HepG2 (cell line): ENCODE data around the gene BUB1.

Experiments used
- JUNB ChIP-seq: sonication (generic); formaldehyde crosslinking; IDR thresholded peaks from 2 replicates; pipeline ENCODE4 v1.8.0; 2022; ENCODE audit warnings: missing genetic modification reagents, mild to moderate bottlenecking, borderline replicate concordance
- RAD51 ChIP-seq: fragments of 450-650 bp; IDR thresholded peaks from 2 replicates; pipeline ENCODE4 v1.6.1; 2016; ENCODE audit warnings: borderline replicate concordance
- ZNF362 ChIP-seq: sonication (generic); formaldehyde crosslinking; IDR thresholded peaks from 2 replicates; pipeline ENCODE4 v1.4.0; 2020; ENCODE audit warnings: missing genetic modification reagents, mild to moderate bottlenecking, borderline replicate concordance
- TF ChIP-seq, protein P1 (sequence below): sonication (generic); formaldehyde crosslinking; IDR thresholded peaks from 2 replicates; pipeline ENCODE4 v1.5.0; 2020; ENCODE audit warnings: mild to moderate bottlenecking, missing genetic modification reagents, moderate library complexity

GRCh38 chr2:110662560-110662959 lies 15.3 kb downstream of the BUB1 start:
- TF ChIP-seq ZNF362 (CRISPR knock-in tag) = no peak
- TF ChIP-seq RAD51 = no peak
- TF ChIP-seq, protein P1, sequence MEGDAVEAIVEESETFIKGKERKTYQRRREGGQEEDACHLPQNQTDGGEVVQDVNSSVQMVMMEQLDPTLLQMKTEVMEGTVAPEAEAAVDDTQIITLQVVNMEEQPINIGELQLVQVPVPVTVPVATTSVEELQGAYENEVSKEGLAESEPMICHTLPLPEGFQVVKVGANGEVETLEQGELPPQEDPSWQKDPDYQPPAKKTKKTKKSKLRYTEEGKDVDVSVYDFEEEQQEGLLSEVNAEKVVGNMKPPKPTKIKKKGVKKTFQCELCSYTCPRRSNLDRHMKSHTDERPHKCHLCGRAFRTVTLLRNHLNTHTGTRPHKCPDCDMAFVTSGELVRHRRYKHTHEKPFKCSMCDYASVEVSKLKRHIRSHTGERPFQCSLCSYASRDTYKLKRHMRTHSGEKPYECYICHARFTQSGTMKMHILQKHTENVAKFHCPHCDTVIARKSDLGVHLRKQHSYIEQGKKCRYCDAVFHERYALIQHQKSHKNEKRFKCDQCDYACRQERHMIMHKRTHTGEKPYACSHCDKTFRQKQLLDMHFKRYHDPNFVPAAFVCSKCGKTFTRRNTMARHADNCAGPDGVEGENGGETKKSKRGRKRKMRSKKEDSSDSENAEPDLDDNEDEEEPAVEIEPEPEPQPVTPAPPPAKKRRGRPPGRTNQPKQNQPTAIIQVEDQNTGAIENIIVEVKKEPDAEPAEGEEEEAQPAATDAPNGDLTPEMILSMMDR (CRISPR knock-in tag) = no peak
- no peak for TF ChIP-seq JUNB (CRISPR knock-in tag)
